ENCODE measurements around the gene NSUN4. TPM values are rescaled to one million over a fixed set of nuclear protein-coding genes. Genes with fewer than 3 reads are reported as not detected.
A peak's percentile ranks its signal among the peaks of the same experiment; 100 is the strongest.

Gene NSUN4
- total RNA-seq, 1 donor: 22.9 TPM

GRCh38 chr1:46302641-46303037, 38.0 kb upstream of the NSUN4 start:
- DNase-seq (ENCODE audit: low read depth): peak; percentile 52
- TF ChIP-seq CTCF (IDR thresholded peaks at IDR 0.05; ENCODE audit: insufficient read depth, low read depth, low read length): no peak
- peak overlapping the region; percentile 96 for H3K4me3 ChIP-seq (ENCODE audit: low read depth, low read length)

- peak within 1 kb of the TSS; percentile 96 for H3K4me3 ChIP-seq (ENCODE audit: low read depth, low read length)
- no peak for TF ChIP-seq CTCF (IDR thresholded peaks at IDR 0.05; ENCODE audit: insufficient read depth, low read depth, low read length)
- DNase-seq (ENCODE audit: low read depth): peak; percentile 99
These were observed 37.4 kb upstream of the NSUN4 start, which contains the start of the genes LRRC41 and UQCRH for GRCh38 chr1:46303038-46303871. Gene LRRC41 (minus strand): TSS chr1:46303616. CDS start chr1:46303322, 294 bp downstream. Gene UQCRH (plus strand): TSS chr1:46303698. CDS start chr1:46303767, 69 bp downstream.

DNA sequence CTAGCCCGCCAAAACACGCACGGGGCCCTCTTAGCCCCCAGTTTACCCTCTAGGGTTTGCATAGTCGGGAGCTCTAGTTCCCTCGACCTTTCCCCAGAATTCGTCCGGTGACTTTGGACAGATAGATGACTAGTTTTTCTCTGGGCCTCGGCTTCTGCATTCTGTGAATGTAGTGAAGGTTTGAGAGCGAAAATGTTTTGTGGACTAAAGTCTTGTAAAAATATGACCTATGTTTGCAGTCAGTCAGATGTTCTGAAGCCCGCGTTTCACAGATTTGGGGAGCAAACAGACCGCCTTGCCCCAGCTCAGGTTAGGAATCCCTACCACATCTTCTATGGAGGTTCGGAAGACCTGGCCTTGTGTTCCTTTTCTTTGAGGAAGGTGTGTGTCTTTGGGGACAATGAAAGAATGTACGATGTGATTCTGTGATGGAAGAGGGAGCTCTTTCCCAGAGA, 36.7 kb upstream of the NSUN4 start:
- peak overlapping the region; percentile 96 for H3K4me3 ChIP-seq (ENCODE audit: low read depth, low read length)
- peak; percentile 20 for DNase-seq (ENCODE audit: low read depth)
- TF ChIP-seq CTCF (IDR thresholded peaks at IDR 0.05; ENCODE audit: insufficient read depth, low read depth, low read length): no peak

GRCh38 chr1:46306159-46306530, 34.5 kb upstream of the NSUN4 start:
- no peak for TF ChIP-seq CTCF (IDR thresholded peaks at IDR 0.05; ENCODE audit: insufficient read depth, low read depth, low read length)
- no peak for DNase-seq (ENCODE audit: low read depth)
- H3K4me3 ChIP-seq (ENCODE audit: low read depth, low read length): peak overlapping the region; percentile 26

DNA sequence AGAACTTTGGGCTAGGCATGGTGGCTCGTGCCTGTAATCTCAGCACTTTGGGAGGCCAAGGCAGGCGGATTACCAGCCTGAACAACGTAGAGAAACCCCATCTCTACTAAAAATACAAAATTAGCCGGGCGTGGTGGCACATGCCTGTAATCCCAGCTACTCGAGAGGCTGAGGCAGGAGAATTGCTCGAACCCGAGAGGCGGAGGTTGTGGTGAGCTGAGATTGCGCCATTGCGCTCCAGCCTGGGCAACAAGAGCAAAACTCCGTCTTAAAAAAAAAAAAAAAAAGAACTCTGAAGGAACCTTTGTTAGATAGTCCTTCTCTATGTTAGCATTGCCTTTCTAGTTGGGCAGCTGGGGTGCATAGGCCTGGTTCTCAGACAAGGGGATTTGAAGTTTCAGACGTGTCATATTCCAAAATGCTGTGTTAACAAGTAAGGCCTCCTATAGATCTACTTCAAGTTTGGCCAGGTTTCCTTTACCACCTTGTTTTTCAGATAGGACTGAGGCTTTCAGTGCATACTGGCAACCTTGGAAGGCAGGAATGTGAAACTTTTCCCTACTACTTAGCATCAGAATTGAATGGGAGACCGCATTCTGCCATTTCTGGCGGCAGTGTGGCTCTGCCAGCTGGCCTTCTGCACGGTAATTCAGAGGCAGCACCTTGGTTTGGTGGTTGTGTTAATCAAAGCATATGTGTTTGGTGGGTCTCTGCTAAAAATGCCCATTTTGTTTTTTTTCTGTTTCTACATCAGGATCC, 31.0 kb upstream of the NSUN4 start:
- no peak for DNase-seq (ENCODE audit: low read depth)
- TF ChIP-seq CTCF (IDR thresholded peaks at IDR 0.05; ENCODE audit: insufficient read depth, low read depth, low read length): no peak
- H3K4me3 ChIP-seq (ENCODE audit: low read depth, low read length): no peak overlapping the region

DNA sequence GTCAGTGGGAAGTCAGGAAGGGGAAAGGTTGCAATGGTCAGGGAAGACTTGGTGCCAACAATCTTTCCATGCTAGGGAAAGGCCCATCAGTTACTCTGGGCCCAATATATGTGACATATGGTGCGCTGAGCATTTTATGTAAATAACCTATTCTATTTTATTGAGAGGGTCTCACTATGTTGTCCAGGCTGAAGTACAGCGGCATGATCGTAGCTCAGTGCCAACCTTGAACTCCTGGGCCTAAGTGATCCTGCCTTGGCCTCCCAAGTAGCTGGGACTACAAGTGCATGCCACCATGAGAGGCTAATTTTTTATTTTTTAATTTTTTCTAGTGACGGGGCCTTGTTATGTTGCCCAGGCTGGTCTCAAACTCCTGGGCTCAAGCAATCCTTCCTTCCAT, 30.3 kb upstream of the NSUN4 start:
- H3K4me3 ChIP-seq (ENCODE audit: low read depth, low read length): no peak overlapping the region
- TF ChIP-seq CTCF (IDR thresholded peaks at IDR 0.05; ENCODE audit: insufficient read depth, low read depth, low read length): no peak
- no peak for DNase-seq (ENCODE audit: low read depth)

Measured in fibroblast of villous mesenchyme (primary cell).